Smooth muscle cell (in vitro differentiated cells): Measurements from ENCODE around the gene DXO. TPM values are rescaled to one million over a fixed set of nuclear protein-coding genes. Genes with fewer than 3 reads are reported as not detected.
"Not testable (repeated sequence)": the region's sequence is repeated elsewhere in the genome, so short reads cannot be mapped to it uniquely, and the experiment has no call there.

Source experiments
- DNase-seq: peaks from one replicate; lab custom pipeline; 2025; ENCODE audit not compliant: unreplicated experiment; lab: John Stamatoyannopoulos, UW
- H2AFZ ChIP-seq: fragments of 200-600 bp; sonication (generic); 2 replicates; pipeline ENCODE4 v1.6.0; 2016; ENCODE audit warnings: antibody characterized with exemption, low read depth, mild to moderate bottlenecking
- H3F3A ChIP-seq: fragments of 200-600 bp; sonication (generic); 2 replicates; pipeline ENCODE4 v1.6.0; 2017; ENCODE audit warnings: antibody characterized with exemption, low read depth
- H3K27ac ChIP-seq: fragments of 200-600 bp; sonication (generic); 2 replicates; pipeline ENCODE4 v1.5.1; 2016; ENCODE audit warnings: low read depth, mild to moderate bottlenecking
- H3K27me3 ChIP-seq: fragments of 200-600 bp; sonication (generic); 2 replicates; pipeline ENCODE4 v1.6.1; 2016; ENCODE audit warnings: low read depth, mild to moderate bottlenecking
- H3K36me3 ChIP-seq: fragments of 200-600 bp; sonication (generic); 2 replicates; pipeline ENCODE4 v1.5.1; 2016; ENCODE audit warnings: low read depth
- H3K4me1 ChIP-seq: fragments of 200-600 bp; sonication (generic); 2 replicates; pipeline ENCODE4 v1.5.1; 2016; ENCODE audit warnings: low read depth
- H3K4me2 ChIP-seq: fragments of 200-600 bp; sonication (generic); 2 replicates; pipeline ENCODE4 v1.6.0; 2016; ENCODE audit warnings: mild to moderate bottlenecking
- H3K4me3 ChIP-seq: fragments of 200-600 bp; sonication (generic); 2 replicates; pipeline ENCODE4 v1.5.1; 2016; ENCODE audit warnings: mild to moderate bottlenecking
- H3K79me2 ChIP-seq: fragments of 200-600 bp; sonication (generic); 2 replicates; pipeline ENCODE4 v1.6.0; 2016; ENCODE audit warnings: low read depth, mild to moderate bottlenecking
- H3K9ac ChIP-seq: fragments of 200-600 bp; sonication (generic); 2 replicates; pipeline ENCODE4 v1.6.0; 2016; ENCODE audit warnings: low read depth
- H3K9me3 ChIP-seq: fragments of 200-600 bp; sonication (generic); replicated peaks from 2 replicates; pipeline ENCODE4 v1.5.1; 2016; ENCODE audit warnings: low read depth
- H4K20me1 ChIP-seq: fragments of 200-600 bp; sonication (generic); 2 replicates; pipeline ENCODE4 v1.6.0; 2016; ENCODE audit warnings: low read depth
- WGBS: methylation state at CpG from one replicate; pipeline ENCODE4 v1.1.7; 2016; ENCODE audit warnings: low lambda C conversion rate; 5-methylcytosine and 5-hydroxymethylcytosine counted together
- polyA plus RNA-seq: library from polyadenylated mRNA; unstranded; fragments of >200 nt; fragmentation: Nextera tagmentation; extraction: Ambion mirVana; gene quantifications from 2 replicates; pipeline ENCODE4 v1.2.1, GENCODE V29; 2016
- total RNA-seq: library from RNA; depleted of rRNA; stranded (reverse); fragments of >200 nt; gene quantifications from 2 replicates; pipeline ENCODE4 v1.2.3, GENCODE V29; 2014
- TF ChIP-seq, protein P1 (sequence below): fragments of 200-600 bp; sonication (generic); IDR thresholded peaks from 2 replicates; pipeline ENCODE4 v1.5.1; 2017; ENCODE audit warnings: borderline replicate concordance, mild to moderate bottlenecking, antibody characterized with exemption; ENCODE audit not compliant: insufficient read depth, poor library complexity, severe bottlenecking

The DXO gene
- total RNA-seq (7.8 and 11.0 TPM in 2 replicates), polyA plus RNA-seq (21.9 and 23.5 TPM in 2 replicates)

DNA sequence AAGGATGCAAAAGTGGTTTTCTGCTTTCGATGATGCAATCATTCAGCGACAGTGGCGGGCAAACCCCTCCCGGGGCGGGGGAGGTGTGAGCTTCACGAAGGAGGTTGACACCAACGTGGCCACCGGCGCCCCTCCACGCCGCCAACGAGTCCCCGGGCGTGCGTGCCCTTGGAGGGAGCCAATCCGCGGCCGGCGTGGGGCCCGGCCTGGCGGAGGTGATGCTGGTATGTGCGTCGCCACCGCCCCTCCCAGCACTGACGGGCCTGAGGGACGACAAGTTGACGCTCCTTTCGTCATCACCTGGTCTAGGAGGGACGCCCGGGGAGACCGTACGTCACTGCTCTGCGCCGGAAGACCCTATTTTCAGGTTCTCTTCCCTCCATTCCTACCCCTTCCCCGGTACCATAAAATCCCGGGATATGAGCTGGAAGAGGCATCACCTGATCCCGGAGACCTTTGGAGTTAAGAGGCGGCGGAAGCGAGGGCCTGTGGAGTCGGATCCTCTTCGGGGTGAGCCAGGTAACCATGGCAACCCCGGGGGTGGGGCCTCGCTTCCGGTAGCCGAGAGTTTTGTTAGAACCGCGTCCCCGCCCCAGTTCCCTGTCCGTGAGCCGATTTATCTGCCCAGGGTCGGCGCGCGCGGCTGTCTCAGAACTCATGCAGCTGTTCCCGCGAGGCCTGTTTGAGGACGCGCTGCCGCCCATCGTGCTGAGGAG, at the start of gene DXO:
Gene DXO (minus strand): TSS at position 146 of the 716 bp plus-strand sequence. CDS start 463 bp downstream, outside the sequence.
- no peaks in the 10 kb centered on the region for H3K9me3 ChIP-seq
- H3K4me2 ChIP-seq = peak within 1 kb of the TSS; percentile 97
- peaks cover 14% of the 10 kb centered on the region for H3K4me1 ChIP-seq
- peak within 1 kb of the TSS; percentile 60 for H3K4me3 ChIP-seq
- H2AFZ ChIP-seq = peak within 1 kb of the TSS; percentile 54
- H3K27me3 ChIP-seq = no peaks in the 10 kb centered on the region
- no peaks in the 10 kb centered on the region for H3K36me3 ChIP-seq
- H3F3A ChIP-seq = no peaks in the 10 kb centered on the region
- H4K20me1 ChIP-seq = no peaks in the 10 kb centered on the region
- DNase-seq = peak; percentile 99
- under 1% methylated on average over 62 of the region's 62 CpGs for whole genome bisulfite sequencing
- peaks cover 24% of the 10 kb centered on the region for H3K79me2 ChIP-seq
- peak within 1 kb of the TSS; percentile 94 for H3K9ac ChIP-seq
- TF ChIP-seq, protein P1, sequence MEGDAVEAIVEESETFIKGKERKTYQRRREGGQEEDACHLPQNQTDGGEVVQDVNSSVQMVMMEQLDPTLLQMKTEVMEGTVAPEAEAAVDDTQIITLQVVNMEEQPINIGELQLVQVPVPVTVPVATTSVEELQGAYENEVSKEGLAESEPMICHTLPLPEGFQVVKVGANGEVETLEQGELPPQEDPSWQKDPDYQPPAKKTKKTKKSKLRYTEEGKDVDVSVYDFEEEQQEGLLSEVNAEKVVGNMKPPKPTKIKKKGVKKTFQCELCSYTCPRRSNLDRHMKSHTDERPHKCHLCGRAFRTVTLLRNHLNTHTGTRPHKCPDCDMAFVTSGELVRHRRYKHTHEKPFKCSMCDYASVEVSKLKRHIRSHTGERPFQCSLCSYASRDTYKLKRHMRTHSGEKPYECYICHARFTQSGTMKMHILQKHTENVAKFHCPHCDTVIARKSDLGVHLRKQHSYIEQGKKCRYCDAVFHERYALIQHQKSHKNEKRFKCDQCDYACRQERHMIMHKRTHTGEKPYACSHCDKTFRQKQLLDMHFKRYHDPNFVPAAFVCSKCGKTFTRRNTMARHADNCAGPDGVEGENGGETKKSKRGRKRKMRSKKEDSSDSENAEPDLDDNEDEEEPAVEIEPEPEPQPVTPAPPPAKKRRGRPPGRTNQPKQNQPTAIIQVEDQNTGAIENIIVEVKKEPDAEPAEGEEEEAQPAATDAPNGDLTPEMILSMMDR = no peak
- peak within 1 kb of the TSS; percentile 96 for H3K27ac ChIP-seq

DNA sequence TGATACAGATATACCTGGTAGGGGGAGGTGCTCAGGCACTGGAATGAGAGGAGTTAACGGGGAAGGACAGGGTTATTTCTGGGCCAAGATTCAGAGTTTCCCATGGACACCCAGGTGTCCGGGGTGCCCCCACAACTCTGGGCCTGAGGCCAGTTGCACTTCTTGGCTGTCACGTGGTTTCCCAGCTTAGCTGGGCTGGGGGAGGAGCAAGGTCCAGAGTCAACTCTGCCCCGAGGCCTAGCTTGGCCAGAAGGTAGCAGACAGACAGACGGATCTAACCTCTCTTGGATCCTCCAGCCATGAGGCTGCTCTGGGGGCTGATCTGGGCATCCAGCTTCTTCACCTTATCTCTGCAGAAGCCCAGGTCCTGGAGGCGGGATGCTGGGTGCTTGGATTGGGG, 42.6 kb upstream of the DXO start, which contains the start of gene C4B:
Gene C4B (plus strand): TSS at position 249 of the 400 bp plus-strand sequence. CDS start 51 bp downstream, at position 300.
- not testable (repeated sequence) for H3K27ac ChIP-seq, DNase-seq, H3K9me3 ChIP-seq, H3K36me3 ChIP-seq, H3K4me2 ChIP-seq, H3K4me1 ChIP-seq, H4K20me1 ChIP-seq, H3K9ac ChIP-seq, H3K4me3 ChIP-seq, H3K79me2 ChIP-seq, H3K27me3 ChIP-seq, H3F3A ChIP-seq, H2AFZ ChIP-seq
- no CpG with 5 or more reads among the region's 6 CpGs for WGBS

DNA sequence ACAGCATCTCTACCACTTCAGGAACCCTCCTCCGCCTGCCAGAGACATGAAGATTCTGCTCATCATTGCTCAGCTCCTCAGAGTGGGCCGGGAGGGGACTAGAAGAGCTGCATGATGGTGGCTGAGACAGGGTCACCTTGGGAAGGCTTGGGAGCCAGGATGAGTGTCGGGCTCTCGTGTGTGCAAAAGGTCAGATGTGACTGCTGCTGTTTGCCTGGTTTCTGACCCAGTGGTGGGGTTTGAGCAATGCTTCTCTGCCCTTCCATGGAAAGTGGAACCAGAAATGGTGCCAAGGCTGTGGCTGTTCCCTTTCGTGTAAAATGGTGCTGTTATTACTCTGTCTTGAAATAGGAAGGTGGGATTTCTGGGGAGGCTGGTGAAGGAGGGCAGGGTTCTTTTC, 41.8 kb upstream of the DXO start:
- DNase-seq, H3K4me1 ChIP-seq, H3K79me2 ChIP-seq, H3K27ac ChIP-seq, H2AFZ ChIP-seq, H3K4me2 ChIP-seq, H3K9ac ChIP-seq, H3K9me3 ChIP-seq, H3K4me3 ChIP-seq, H3F3A ChIP-seq, H3K27me3 ChIP-seq, H4K20me1 ChIP-seq, H3K36me3 ChIP-seq: not testable (repeated sequence)
- WGBS = no CpG with 5 or more reads among the region's 5 CpGs

DNA sequence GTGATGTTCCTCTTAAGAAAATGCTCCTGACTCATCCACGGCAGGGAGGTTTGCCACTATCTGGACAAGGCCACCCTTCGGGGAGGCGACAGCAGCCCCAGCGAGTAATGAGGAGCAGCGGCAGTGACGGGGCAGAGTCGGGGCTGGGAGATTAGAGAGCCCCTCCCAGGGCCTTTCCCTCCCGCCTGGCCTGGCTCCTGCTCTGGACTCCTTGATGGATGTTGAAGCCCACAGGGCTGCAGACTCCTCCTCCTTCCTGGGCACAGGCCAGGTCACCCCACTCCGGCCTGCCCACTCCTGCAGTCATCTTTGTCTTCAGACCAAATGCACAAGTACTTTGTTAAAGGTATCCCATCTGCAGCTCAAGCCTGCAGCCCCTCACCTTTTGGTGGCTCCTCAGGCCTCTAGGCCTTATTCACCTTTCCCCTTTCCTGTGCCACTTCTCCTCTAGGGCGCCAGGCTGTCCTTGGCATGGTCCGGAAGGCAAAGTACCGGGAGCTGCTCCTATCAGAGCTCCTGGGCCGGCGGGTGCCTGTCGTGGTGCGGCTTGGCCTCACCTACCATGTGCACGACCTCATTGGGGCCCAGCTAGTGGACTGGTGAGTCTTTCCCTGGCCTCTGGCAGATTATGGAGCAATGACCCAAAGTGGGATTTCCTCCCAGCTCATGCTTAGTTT, 41.1 kb upstream of the DXO start:
- H3K27me3 ChIP-seq, H3K27ac ChIP-seq, H3K9ac ChIP-seq, H3K4me3 ChIP-seq, H2AFZ ChIP-seq, DNase-seq, H3K36me3 ChIP-seq, H3K4me2 ChIP-seq, H3K79me2 ChIP-seq, H4K20me1 ChIP-seq, H3K4me1 ChIP-seq, H3F3A ChIP-seq, H3K9me3 ChIP-seq: not testable (repeated sequence)
- WGBS = 73% methylated on average over 13 of the region's 17 CpGs

DNA sequence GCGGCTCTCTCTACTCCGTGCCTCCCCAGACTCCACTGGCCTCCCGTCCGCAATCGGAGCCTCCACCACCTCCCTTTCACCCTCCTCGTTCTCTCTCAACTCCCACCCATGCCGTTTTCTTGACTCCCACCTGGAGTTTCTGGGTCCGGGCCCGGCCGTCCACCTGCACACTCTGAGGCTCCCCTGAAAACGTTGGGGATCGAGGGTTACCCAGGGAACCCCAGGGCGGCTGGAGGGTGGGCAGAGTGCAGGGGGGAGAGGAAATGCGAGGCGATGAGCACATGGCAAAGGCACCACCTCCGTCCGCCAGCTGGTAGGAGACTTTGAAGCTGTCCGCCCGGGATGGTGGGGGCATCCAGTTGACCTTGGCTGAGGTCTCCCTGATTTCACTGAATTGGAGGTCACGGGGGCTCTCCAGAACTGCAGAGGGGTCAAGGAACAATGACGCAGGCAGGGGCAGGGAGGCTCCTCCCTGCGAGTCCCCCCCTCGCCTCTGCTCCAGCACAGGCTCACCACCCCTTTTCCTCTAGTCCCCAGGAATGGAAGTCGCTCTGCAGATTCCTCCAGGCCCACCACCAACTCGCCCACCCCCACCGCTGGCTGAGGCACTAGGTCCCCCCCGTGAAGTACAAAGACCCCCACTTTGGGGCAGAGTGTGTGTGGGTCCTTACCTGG, 39.1 kb upstream of the DXO start:
- H2AFZ ChIP-seq, H3K4me3 ChIP-seq, H3K36me3 ChIP-seq, H4K20me1 ChIP-seq, H3K4me2 ChIP-seq, H3K4me1 ChIP-seq, H3K79me2 ChIP-seq, H3K9ac ChIP-seq, H3F3A ChIP-seq, H3K27me3 ChIP-seq, DNase-seq, H3K9me3 ChIP-seq, H3K27ac ChIP-seq: not testable (repeated sequence)
- WGBS = 85% methylated on average over 11 of the region's 27 CpGs

DNA sequence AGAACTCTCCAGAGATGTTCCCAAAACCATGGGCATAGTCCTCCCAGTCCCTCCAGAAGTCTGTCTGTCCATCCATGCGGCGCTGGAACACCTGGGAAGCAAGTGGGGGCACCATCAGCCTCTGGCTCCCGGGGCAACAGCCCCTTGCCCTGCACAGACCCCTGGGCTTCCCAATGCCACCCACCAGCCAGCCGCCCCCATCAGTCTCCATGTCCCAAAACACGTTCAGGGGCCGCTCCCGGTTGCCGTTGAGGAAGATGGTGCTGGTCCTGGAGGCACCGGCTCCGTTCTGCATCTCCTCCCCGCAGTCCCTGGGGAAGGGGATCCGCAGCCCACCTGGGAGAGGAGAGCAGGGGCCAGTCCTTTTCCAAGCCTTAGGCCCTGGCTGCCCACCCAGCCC, 37.6 kb upstream of the DXO start:
- H3K4me1 ChIP-seq, H3K4me2 ChIP-seq, H3K27ac ChIP-seq, H3K4me3 ChIP-seq, H3K36me3 ChIP-seq, H3K27me3 ChIP-seq, H2AFZ ChIP-seq, H4K20me1 ChIP-seq, H3F3A ChIP-seq, H3K79me2 ChIP-seq, H3K9ac ChIP-seq, DNase-seq, H3K9me3 ChIP-seq: not testable (repeated sequence)
- 90% methylated on average over 12 of the region's 12 CpGs for WGBS

DNA sequence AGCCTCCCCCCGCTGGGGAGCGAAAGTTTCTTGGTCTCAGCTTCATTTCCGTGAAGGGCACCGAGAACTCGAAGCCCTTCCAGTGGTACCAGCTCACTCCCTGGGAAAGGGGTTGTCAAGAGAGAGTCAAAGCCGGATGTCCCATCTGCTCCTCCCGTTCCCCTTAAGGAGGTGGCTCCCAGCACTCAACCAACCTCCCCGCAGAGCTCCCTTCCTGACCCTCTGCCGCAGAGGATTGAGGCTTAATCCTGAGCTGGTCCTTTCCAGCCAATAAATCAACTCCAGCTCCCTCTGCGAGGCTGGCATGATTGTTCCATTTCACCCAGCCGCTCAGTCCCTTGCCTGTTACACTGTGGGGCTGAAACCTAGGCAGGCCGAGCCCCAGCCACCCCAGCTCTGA, 36.7 kb upstream of the DXO start:
- H3K9me3 ChIP-seq, H3F3A ChIP-seq, H3K27me3 ChIP-seq, H3K27ac ChIP-seq, H3K4me1 ChIP-seq, DNase-seq, H2AFZ ChIP-seq, H3K4me2 ChIP-seq, H3K79me2 ChIP-seq, H3K9ac ChIP-seq, H4K20me1 ChIP-seq, H3K36me3 ChIP-seq, H3K4me3 ChIP-seq: not testable (repeated sequence)
- WGBS = 72% methylated on average over 9 of the region's 12 CpGs
